AG08396 (cell line): ENCODE measurements around the gene MIOX.
A peak's percentile ranks its signal among the peaks of the same experiment; 100 is the strongest.
"Not testable (repeated sequence)": the region's sequence is repeated elsewhere in the genome, so short reads cannot be mapped to it uniquely, and the experiment has no call there.

Experiments
- DNase-seq: peaks from one replicate; pipeline ENCODE4 v3.0.0; 2012; ENCODE audit warnings: low spot score, mixed read lengths

The MIOX gene

GRCh38 chr22:50529897-50530579, 43.4 kb downstream of the MIOX start, which contains the start of gene TYMP:
Gene TYMP, minus strand, starts transcription at chr22:50530012. Its CDS starts 303 bp downstream, at chr22:50529709.
- DNase-seq, result peak; percentile 77

- DNase-seq, result no peak
Measured at GRCh38 chr22:50530580-50530876, 43.9 kb downstream of the MIOX start.

GRCh38 chr22:50530877-50531545, 44.4 kb downstream of the MIOX start:
- DNase-seq, result peak; percentile 81

- no peak for DNase-seq
Measured at GRCh38 chr22:50531546-50531961, 44.9 kb downstream of the MIOX start.

GRCh38 chr22:50531962-50532674, 45.5 kb downstream of the MIOX start:
- DNase-seq, result peak; percentile 85

- no peak for DNase-seq
Measured at GRCh38 chr22:50532824-50533796, 46.5 kb downstream of the MIOX start.

GRCh38 chr22:50533856-50534711, 47.4 kb downstream of the MIOX start:
- not testable (repeated sequence) for DNase-seq

- DNase-seq, result no peak
Measured at GRCh38 chr22:50535113-50535512, 48.5 kb downstream of the MIOX start.

- DNase-seq, result no peak
Measured at GRCh38 chr22:50536226-50536625, 49.6 kb downstream of the MIOX start.

GRCh38 chr22:50537765-50538164, 51.1 kb downstream of the MIOX start:
- DNase-seq, result no peak
